Heart left ventricle (tissue), 16 donors: Measurements from ENCODE around the gene XIAP. TPM values are rescaled to one million over a fixed set of nuclear protein-coding genes. Genes with fewer than 3 reads are reported as not detected.
A peak's percentile ranks its signal among the peaks of the same experiment; 100 is the strongest.

ENCODE experiments used
- ATAC-seq, 4 donors: fragments of 200-7000 bp; cut with Tn5 transposase; one replicate each; pipeline ENCODE4 v1.9.1; 2020 to 2022; ENCODE audit warnings: moderate library complexity in 4 of 4, mild to moderate bottlenecking in 3 of 4, moderate number of reproducible peaks in 1 of 4
- DNase-seq, 5 donors: peaks; one replicate each; pipeline ENCODE4 v3.0.0-alpha.2; 2020
- H3K27ac ChIP-seq, 12 donors: fragments of 200-600 bp; sonication (generic) in 4 of 12; one replicate each; pipeline versions ENCODE4 v1.5.0 to v1.8.0; 2016 to 2022; ENCODE audit warnings: mild to moderate bottlenecking in 2 of 12
- H3K27me3 ChIP-seq, 9 donors: fragments of 200-600 bp; sonication (generic) in 2 of 9; one replicate each; pipeline versions ENCODE4 v1.5.1 to v1.8.0; 2016 to 2022; ENCODE audit warnings: mild to moderate bottlenecking in 3 of 9
- H3K36me3 ChIP-seq, 9 donors: fragments of 200-600 bp; sonication (generic) in 2 of 9; one replicate each; pipeline versions ENCODE4 v1.5.0 to v1.8.0; 2018 to 2022; ENCODE audit warnings: mild to moderate bottlenecking in 2 of 9
- H3K4me1 ChIP-seq, 12 donors: fragments of 200-600 bp; sonication (generic) in 4 of 12; one replicate each; pipeline versions ENCODE4 v1.5.0 to v1.8.0; 2016 to 2022; ENCODE audit warnings: mild to moderate bottlenecking in 3 of 12
- H3K4me3 ChIP-seq, 12 donors: fragments of 200-600 bp; sonication (generic) in 4 of 12; one replicate each; pipeline versions ENCODE4 v1.5.0 to v1.8.0; 2017 to 2022; ENCODE audit warnings: mild to moderate bottlenecking in 9 of 12, moderate library complexity in 4 of 12
- H3K9me3 ChIP-seq, 12 donors: fragments of 200-600 bp; sonication (generic) in 4 of 12; one replicate each; pipeline versions ENCODE4 v1.5.0 to v1.8.0; 2016 to 2022; ENCODE audit warnings: mild to moderate bottlenecking in 1 of 12
- POLR2A ChIP-seq, 2 donors: fragments of 450-650 bp; IDR thresholded peaks; one replicate each; pipeline ENCODE4 v1.6.1; 2017; ENCODE audit warnings: antibody characterized with exemption in 2 of 2, mild to moderate bottlenecking in 2 of 2, moderate library complexity in 2 of 2
- WGBS, 4 donors: extraction: QIAGEN DNeasy Blood & Tissue Kit in 2 of 4; methylation state at CpG; one replicate each; pipeline versions ENCODE4 v1.1.5 to v1.1.7; 2013 to 2018; 5-methylcytosine and 5-hydroxymethylcytosine counted together
- intact Hi-C, 10 donors: fragments of 100-400 bp; cut with DNase I; formaldehyde crosslinking; loops; one replicate each; pipeline versions ENCODE4 v1.11.1 to v1.14.2; 2022
- polyA plus RNA-seq, 2 donors: library from polyadenylated mRNA; stranded (reverse); fragments of 200-250 nt; gene quantifications; one replicate each; pipeline ENCODE4 v1.2.3, GENCODE V29; 2013
- total RNA-seq, 9 donors: library from RNA; depleted of rRNA in 2 of 9; stranded (reverse); fragments of >200 nt in 2 of 9; fragmentation: NEBNext Ultra II Directional in 3 of 9; extraction: Animal tissue kit (Norgen Biotek cat#: 25700) in 3 of 9; gene quantifications; one replicate each; pipeline versions ENCODE4 v1.1.0 to v1.2.4, GENCODE V29; 2016 to 2023
- TF ChIP-seq, protein P1 (sequence below), 12 donors: fragments of 200-600 bp; sonication (generic) in 4 of 12; IDR thresholded peaks; one replicate each; pipeline versions ENCODE4 v1.5.0 to v1.8.0; 2018 to 2022; ENCODE audit warnings: antibody characterized with exemption in 12 of 12, mild to moderate bottlenecking in 5 of 12
- donor health status: ischemic (EF 13 %, LVEDD 7.1; RV severe dilation, severe dysfunction).
- donor health status: healthy with polysubstance abuse.
- donor health status: DM: no; HTN: yes; CAD: no.
- donor health status: DM: no; HTN: no; CAD: no.
- donor health status: ischemic (EF 25% LVEDD 6.9; RV normal size, moderate dysfunction).
- donor health status: ischemic (EF 25% LVEDD 5.7; RV mildly dilated, moderate dysfunction).
- donor health status: healthy.
- donor health status: DM: yes; HTN: yes; CAD: no.
- donor health status: ischemic (EF 35%, LVEDD 5.7; RV mildly dilated, moderate dysfunction).
- donor health status: nonischemic (EF 11% LVEDD 7.7; RV severe dilation, severe dysfunction).
- donor health status: DM: yes; HTN: yes; CAD: no.
- donor health status: PGD.
- donor health status: ischemic (EF 29% LVEDD 5.4; RV normal size, mild dysfunction).
- donor health status: nonischemic (EF 23%, LVEDD 6.1; RV moderate dilation, normal function).

Gene XIAP
- total and polyA plus RNA-seq, 11 donors = 6.8 to 44.3 (median 23.9) TPM

DNA sequence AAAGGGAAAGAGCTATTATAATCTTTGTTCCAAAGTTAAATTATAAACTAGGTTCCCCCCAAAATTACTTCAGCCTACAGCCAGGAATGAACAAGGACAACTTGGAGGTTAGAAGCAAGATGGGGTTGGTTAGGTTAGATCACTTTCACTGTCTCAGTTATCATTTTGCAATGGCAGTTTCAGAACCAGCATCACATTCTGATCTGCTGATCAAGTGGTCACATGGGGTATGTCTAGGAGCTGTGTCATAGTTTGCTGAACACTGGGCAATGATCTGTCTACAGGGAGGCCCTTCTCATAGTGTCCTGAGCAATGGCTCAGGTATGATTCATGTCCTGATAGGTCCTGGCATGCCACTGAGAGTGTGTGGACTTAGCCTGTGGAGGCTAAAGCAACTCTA, 41.6 kb upstream of the XIAP start:
- Histone ChIP-seq H3K4me1 (no peaks in the 10 kb centered on the region), H3K27ac (no peak overlapping the region), H3K36me3 (no peaks in the 10 kb centered on the region), H3K4me3 (no peak overlapping the region), H3K27me3 (no peaks in the 10 kb centered on the region), H3K9me3 (no peaks in the 10 kb centered on the region)
- DNase-seq = no peak
- TF ChIP-seq, protein P1, sequence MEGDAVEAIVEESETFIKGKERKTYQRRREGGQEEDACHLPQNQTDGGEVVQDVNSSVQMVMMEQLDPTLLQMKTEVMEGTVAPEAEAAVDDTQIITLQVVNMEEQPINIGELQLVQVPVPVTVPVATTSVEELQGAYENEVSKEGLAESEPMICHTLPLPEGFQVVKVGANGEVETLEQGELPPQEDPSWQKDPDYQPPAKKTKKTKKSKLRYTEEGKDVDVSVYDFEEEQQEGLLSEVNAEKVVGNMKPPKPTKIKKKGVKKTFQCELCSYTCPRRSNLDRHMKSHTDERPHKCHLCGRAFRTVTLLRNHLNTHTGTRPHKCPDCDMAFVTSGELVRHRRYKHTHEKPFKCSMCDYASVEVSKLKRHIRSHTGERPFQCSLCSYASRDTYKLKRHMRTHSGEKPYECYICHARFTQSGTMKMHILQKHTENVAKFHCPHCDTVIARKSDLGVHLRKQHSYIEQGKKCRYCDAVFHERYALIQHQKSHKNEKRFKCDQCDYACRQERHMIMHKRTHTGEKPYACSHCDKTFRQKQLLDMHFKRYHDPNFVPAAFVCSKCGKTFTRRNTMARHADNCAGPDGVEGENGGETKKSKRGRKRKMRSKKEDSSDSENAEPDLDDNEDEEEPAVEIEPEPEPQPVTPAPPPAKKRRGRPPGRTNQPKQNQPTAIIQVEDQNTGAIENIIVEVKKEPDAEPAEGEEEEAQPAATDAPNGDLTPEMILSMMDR (IDR thresholded peaks at IDR 0.05) = no peak
- no peak for ATAC-seq
- intact Hi-C loops = no loop called here

DNA sequence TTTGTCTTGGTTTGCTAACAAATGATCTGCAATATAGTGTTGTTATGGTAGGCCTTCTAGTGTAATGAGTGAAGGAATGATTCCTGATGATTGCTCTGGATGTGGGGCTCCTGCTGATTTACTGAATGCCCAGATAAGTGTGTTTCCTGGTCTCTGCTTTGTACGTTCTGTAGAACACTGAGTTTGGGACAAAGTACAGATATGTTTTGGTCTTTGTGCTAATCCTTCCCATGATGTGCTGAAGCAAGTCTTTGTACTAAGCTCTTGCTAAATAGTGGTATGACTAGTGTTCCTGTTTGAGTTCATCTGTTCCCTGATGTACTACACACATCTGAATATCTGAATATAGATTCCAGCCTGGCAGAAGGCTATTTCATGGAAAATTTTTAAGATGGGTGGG, 36.9 kb upstream of the XIAP start:
- 75 to 94% (median 79%) methylated on average over 1 of the region's 1 CpG for WGBS, 4 donors
- intact Hi-C loops = no loop called here
- Histone ChIP-seq H3K27ac (no peak overlapping the region), H3K9me3 (peaks cover 0 to 5% (median 0%) of the 10 kb centered on the region in 12 donors), H3K27me3 (no peaks in the 10 kb centered on the region), H3K4me3 (no peak overlapping the region), H3K36me3 (no peaks in the 10 kb centered on the region), H3K4me1 (no peaks in the 10 kb centered on the region)
- DNase-seq = no peak
- ATAC-seq = no peak
- TF ChIP-seq POLR2A (IDR thresholded peaks at IDR 0.05) = no peak
- TF ChIP-seq, protein P1 (IDR thresholded peaks at IDR 0.05) = no peak

DNA sequence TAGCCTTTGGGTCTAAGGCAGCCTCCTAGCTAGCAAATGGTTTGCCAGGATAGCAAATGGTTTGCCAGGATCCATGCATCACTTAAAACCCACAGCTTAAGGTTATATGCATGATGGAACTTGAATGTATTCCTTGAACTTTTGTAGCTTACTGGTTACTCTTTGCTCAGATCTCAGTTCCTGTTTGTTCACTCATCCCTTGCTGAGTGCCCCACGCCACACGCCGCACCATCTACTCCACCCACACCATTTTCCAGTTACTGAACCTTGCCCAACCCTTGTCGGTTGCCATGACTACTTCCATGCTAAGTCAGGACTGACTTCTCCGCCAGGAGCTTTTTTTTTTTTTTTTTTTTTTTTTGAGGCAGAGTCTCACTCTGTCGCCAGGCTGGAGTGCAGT, 29.5 kb upstream of the XIAP start:
- Histone ChIP-seq H3K27me3 (no peaks in the 10 kb centered on the region), H3K9me3 (peaks cover 0 to 5% (median 0%) of the 10 kb centered on the region in 12 donors), H3K36me3 (no peaks in the 10 kb centered on the region), H3K4me1 (no peaks in the 10 kb centered on the region), H3K27ac (no peak overlapping the region), H3K4me3 (no peak overlapping the region)
- peak in 1 of 4 donors; percentile 24 for ATAC-seq
- intact Hi-C loops = loop anchor here in 2 of 10 donors (10.0 kb wide), 1 partner anchor 124 kb away; no protein-coding TSS in a partner anchor
- TF ChIP-seq, protein P1 (IDR thresholded peaks at IDR 0.05) = no peak
- TF ChIP-seq POLR2A (IDR thresholded peaks at IDR 0.05) = no peak
- no peak for DNase-seq
- 77 to 89% (median 80%) methylated on average over 6 of the region's 6 CpGs for WGBS, 4 donors

DNA sequence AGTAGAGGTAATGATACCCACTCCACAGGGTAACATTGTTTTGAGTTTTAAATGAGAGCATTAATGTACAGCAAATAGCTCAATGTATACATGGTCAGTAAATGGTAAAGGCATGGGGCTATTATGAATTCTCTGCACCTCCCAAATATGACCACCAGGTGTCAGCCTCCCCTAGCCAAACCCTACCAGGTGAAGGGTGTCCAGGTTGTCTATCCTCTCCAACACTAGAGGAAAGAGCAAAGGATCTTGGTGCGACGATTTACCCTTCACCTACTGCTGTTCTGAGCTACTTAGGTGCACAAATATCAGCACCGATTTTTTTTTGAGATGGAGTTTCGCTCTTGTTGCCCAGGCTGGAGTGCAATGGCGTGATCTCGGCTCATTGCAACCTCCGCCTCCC, 26.5 kb upstream of the XIAP start:
- Histone ChIP-seq H3K9me3 (no peaks in the 10 kb centered on the region), H3K36me3 (no peaks in the 10 kb centered on the region), H3K4me1 (no peaks in the 10 kb centered on the region), H3K27ac (no peak overlapping the region), H3K27me3 (no peaks in the 10 kb centered on the region), H3K4me3 (no peak overlapping the region)
- intact Hi-C loops = loop anchor here in 2 of 10 donors (10.0 kb wide), 1 partner anchor 121 kb away; no protein-coding TSS in a partner anchor
- 47 to 54% (median 49%) methylated on average over 7 of the region's 7 CpGs for WGBS, 4 donors
- DNase-seq (peak in 2 of 5 donors; percentile 13 to 25), ATAC-seq (peak in 3 of 4 donors; percentile 74 to 88 (median 85))
- TF ChIP-seq, protein P1 (IDR thresholded peaks at IDR 0.05) = peak; percentile 60 to 78 (median 70)
- no peak for TF ChIP-seq POLR2A (IDR thresholded peaks at IDR 0.05)
